SU-DHL-6 (cell line): ENCODE data around the gene PPM1H.

Source experiments
- H2AFZ ChIP-seq: fragments of 200-600 bp; sonication (generic); 2 replicates; pipeline ENCODE4 v1.6.1; 2014; ENCODE audit warnings: low read depth, mild to moderate bottlenecking, moderate library complexity, mixed read lengths, antibody characterized with exemption, low read length; ENCODE audit not compliant: severe bottlenecking
- H3F3A ChIP-seq: fragments of 200-600 bp; shearing (Covaris generic); 2 replicates; pipeline ENCODE4 v1.6.0; 2016; ENCODE audit warnings: antibody characterized with exemption, mild to moderate bottlenecking; ENCODE audit not compliant: insufficient read depth
- H3K27ac ChIP-seq: fragments of 200-600 bp; sonication (generic); 2 replicates; pipeline ENCODE4 v1.5.1; 2016; ENCODE audit warnings: low read depth, mild to moderate bottlenecking, low read length, moderate library complexity, mixed read lengths
- H3K27me3 ChIP-seq: fragments of 200-600 bp; sonication (generic), shearing (Covaris generic); 2 replicates; pipeline ENCODE4 v1.6.0; 2014; ENCODE audit warnings: mild to moderate bottlenecking, low read length
- H3K36me3 ChIP-seq: fragments of 200-600 bp; sonication (generic); 2 replicates; pipeline ENCODE4 v1.6.1; 2014; ENCODE audit warnings: mild to moderate bottlenecking, low read length, mixed read lengths
- H3K4me2 ChIP-seq: fragments of 300-600, 200-600 bp; shearing (Covaris generic), sonication (generic); 2 replicates; pipeline ENCODE4 v1.6.0; 2014; ENCODE audit warnings: low read length, low read depth, mild to moderate bottlenecking; ENCODE audit not compliant: poor library complexity, severe bottlenecking
- H3K4me3 ChIP-seq: fragments of 200-600 bp; sonication (generic); 2 replicates; pipeline ENCODE4 v1.5.1; 2014; ENCODE audit warnings: antibody characterized with exemption, low read length, mild to moderate bottlenecking, mixed read lengths; ENCODE audit not compliant: insufficient read depth, poor library complexity, severe bottlenecking
- H3K79me2 ChIP-seq: fragments of 200-600 bp; sonication (generic); 2 replicates; pipeline ENCODE4 v1.6.1; 2014; ENCODE audit warnings: mild to moderate bottlenecking, low read length, moderate library complexity; ENCODE audit not compliant: insufficient read depth
- H3K9ac ChIP-seq: fragments of 200-600 bp; sonication (generic); 2 replicates; pipeline ENCODE4 v1.7.0; 2014; ENCODE audit warnings: mild to moderate bottlenecking, low read length
- H3K9me2 ChIP-seq: fragments of 200-600 bp; sonication (generic); replicated peaks from 2 replicates; pipeline ENCODE4 v1.6.1; 2014; ENCODE audit warnings: low read length; ENCODE audit not compliant: insufficient read depth
- H3K9me3 ChIP-seq: fragments of 200-600 bp; sonication (generic); 2 replicates; pipeline ENCODE4 v1.6.1; 2014; ENCODE audit warnings: low read length, mixed read lengths; ENCODE audit not compliant: insufficient read depth
- H4K20me1 ChIP-seq: fragments of 200-600 bp; sonication (generic); 2 replicates; pipeline ENCODE4 v1.6.1; 2014; ENCODE audit warnings: low read depth, mild to moderate bottlenecking, antibody characterized with exemption, low read length, moderate library complexity, mixed read lengths
- CTCF ChIP-seq: fragments of 200-600 bp; sonication (generic); IDR thresholded peaks from one replicate; pipeline ENCODE4 v1.5.1; 2017; ENCODE audit warnings: antibody characterized with exemption, mild to moderate bottlenecking, low read length, moderate library complexity; ENCODE audit not compliant: insufficient read depth, poor library complexity, severe bottlenecking
- EZH2phosphoT487 ChIP-seq: fragments of 200-600 bp; sonication (generic), shearing (Covaris generic); conservative IDR thresholded peaks from 2 replicates; pipeline ENCODE4 v1.6.1; 2018; ENCODE audit warnings: mild to moderate bottlenecking, antibody characterized with exemption, low read length, moderate library complexity, mixed read lengths

Gene PPM1H

DNA sequence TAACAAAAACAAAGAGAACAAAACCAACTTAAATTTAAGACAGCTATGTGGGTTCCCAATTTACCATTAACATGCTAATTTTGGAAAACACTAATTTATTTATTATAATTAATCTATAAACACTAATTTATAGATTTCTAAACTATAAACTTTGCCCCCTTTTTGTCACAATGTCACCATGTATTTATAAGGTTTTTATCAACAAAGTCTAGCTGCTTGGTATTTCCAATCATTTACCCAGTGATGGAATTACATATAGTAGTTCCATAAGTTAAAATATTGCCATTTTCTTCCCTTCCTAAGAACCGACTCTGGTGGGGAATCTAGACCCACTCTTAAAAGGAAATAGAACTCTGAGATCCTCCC is 140.7 kb downstream of the PPM1H start:
- Histone ChIP-seq H3K9me3 (no peaks in the 10 kb centered on the region), H3K79me2 (no peaks in the 10 kb centered on the region), H3K36me3 (no peaks in the 10 kb centered on the region), H3F3A (no peaks in the 10 kb centered on the region), H3K4me3 (no peak overlapping the region), H3K9me2 (no peaks in the 10 kb centered on the region), H2AFZ (no peak overlapping the region), H4K20me1 (no peaks in the 10 kb centered on the region), H3K27me3 (no peaks in the 10 kb centered on the region), H3K27ac (no peak overlapping the region), H3K4me2 (no peak overlapping the region), H3K9ac (no peak overlapping the region)
- no peak for TF ChIP-seq CTCF
- no peak for TF ChIP-seq EZH2phosphoT487

DNA sequence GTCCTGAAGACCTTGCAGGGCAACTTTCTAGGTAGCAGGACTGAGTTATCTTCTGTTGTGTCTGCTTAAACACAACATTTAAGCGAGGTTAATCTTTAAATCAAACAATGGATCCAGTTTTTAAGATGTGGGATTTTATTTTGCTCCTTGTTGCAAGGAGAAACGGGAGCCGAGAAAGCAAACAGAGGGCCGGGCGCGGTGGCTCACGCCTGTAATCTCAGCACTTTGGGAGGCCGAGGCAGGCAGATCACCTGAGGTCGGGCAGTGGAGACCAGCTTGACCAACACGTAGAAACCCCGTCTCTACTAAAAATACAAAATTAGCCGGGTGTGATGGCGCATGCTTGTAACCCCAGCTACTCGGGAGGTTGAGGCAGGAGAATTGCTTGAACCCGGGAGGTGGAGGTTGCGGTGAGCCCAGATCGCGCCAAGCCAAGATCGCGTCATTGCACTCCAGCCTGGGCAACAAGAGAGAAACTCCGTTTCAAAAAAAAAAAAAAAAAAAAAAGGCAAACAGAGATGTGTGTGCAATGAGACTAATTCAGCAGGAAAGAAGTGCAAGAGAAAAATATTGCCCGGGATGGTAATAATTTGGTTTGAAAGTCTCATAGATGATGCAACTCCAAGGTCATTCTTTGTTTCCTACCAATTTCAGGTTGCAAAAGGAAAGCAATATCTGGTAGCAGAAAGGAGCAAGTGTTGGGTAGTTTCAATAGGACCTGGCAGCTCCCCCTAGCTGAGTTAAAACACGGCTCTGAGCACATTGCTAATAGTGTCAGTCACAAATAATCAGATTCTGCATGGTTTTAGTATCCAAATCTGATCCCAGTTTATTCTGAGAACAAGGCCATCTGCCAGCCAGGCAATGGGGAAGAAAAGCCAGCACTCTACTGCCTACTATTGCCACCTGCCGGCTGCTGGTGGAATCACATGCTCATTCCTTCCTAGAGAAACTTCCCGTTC is 141.4 kb downstream of the PPM1H start:
- no peak overlapping the region for H2AFZ ChIP-seq
- no peak overlapping the region for H3K4me3 ChIP-seq
- H3K27ac ChIP-seq: no peak overlapping the region
- H3K27me3 ChIP-seq: no peaks in the 10 kb centered on the region
- H3K36me3 ChIP-seq: no peaks in the 10 kb centered on the region
- H4K20me1 ChIP-seq: no peaks in the 10 kb centered on the region
- H3K9me3 ChIP-seq: no peaks in the 10 kb centered on the region
- TF ChIP-seq EZH2phosphoT487 (no peak), CTCF (peak; percentile 73)
- H3K79me2 ChIP-seq: no peaks in the 10 kb centered on the region
- H3K9ac ChIP-seq: no peak overlapping the region
- H3K4me2 ChIP-seq: no peak overlapping the region
- H3F3A ChIP-seq: no peaks in the 10 kb centered on the region
- no peaks in the 10 kb centered on the region for H3K9me2 ChIP-seq

- no peaks in the 10 kb centered on the region for H3F3A ChIP-seq
- no peak overlapping the region for H3K9ac ChIP-seq
- no peak for TF ChIP-seq EZH2phosphoT487
- no peak for TF ChIP-seq CTCF
- no peaks in the 10 kb centered on the region for H3K9me2 ChIP-seq
- H3K4me3 ChIP-seq: no peak overlapping the region
- H3K9me3 ChIP-seq: no peaks in the 10 kb centered on the region
- H3K36me3 ChIP-seq: no peaks in the 10 kb centered on the region
- H4K20me1 ChIP-seq: no peaks in the 10 kb centered on the region
- no peak overlapping the region for H2AFZ ChIP-seq
- no peak overlapping the region for H3K4me2 ChIP-seq
- H3K27ac ChIP-seq: no peak overlapping the region
- no peaks in the 10 kb centered on the region for H3K79me2 ChIP-seq
- H3K27me3 ChIP-seq: no peaks in the 10 kb centered on the region
These were observed 142.6 kb downstream of the PPM1H start for GRCh38 chr12:62792236-62792870.
